Lung (tissue), 12 donors: Measurements from ENCODE around the gene DEFB132. TPM values are rescaled to one million over a fixed set of nuclear protein-coding genes. Genes with fewer than 3 reads are reported as not detected.

Experiments used
- ATAC-seq: fragments of 200-7000 bp; cut with Tn5 transposase; one replicate; pipeline ENCODE4 v1.9.1; 2020; ENCODE audit warnings: moderate number of reproducible peaks; ENCODE audit not compliant: insufficient read depth, low FRiP score
- DNase-seq, 3 donors: peaks; one replicate each; pipeline ENCODE4 v3.0.0-alpha.2; 2013 to 2017
- H3K27ac ChIP-seq, 2 donors: one replicate each; pipeline ENCODE4 v1.5.1; 2013; ENCODE audit warnings: mild to moderate bottlenecking in 2 of 2, moderate library complexity in 2 of 2, control low read depth in 1 of 2, inconsistent platforms in 1 of 2, low read depth in 1 of 2, low read length in 1 of 2
- H3K27me3 ChIP-seq, 3 donors: one replicate each; pipeline ENCODE4 v1.5.1; 2013; ENCODE audit warnings: low read length in 2 of 3; ENCODE audit not compliant: control insufficient read depth in 3 of 3, insufficient read depth in 3 of 3
- H3K36me3 ChIP-seq, 4 donors: one replicate each; pipeline ENCODE4 v1.5.1; 2013; ENCODE audit warnings: low read length in 4 of 4, mild to moderate bottlenecking in 1 of 4, moderate library complexity in 1 of 4; ENCODE audit not compliant: control insufficient read depth in 4 of 4, insufficient read depth in 4 of 4
- H3K4me1 ChIP-seq, 5 donors: one replicate each; pipeline ENCODE4 v1.5.1; 2013; ENCODE audit warnings: low read length in 5 of 5, mild to moderate bottlenecking in 2 of 5, moderate library complexity in 1 of 5; ENCODE audit not compliant: control insufficient read depth in 5 of 5, insufficient read depth in 5 of 5
- H3K4me3 ChIP-seq: one replicate; pipeline ENCODE4 v1.5.1; 2013; ENCODE audit warnings: mild to moderate bottlenecking, control low read depth, moderate library complexity
- H3K9ac ChIP-seq, 2 donors: one replicate each; pipeline ENCODE4 v1.5.1; 2013; ENCODE audit warnings: low read length in 2 of 2, control low read depth in 1 of 2; ENCODE audit not compliant: insufficient read depth in 1 of 2
- H3K9me3 ChIP-seq, 4 donors: one replicate each; pipeline ENCODE4 v1.5.1; 2013; ENCODE audit warnings: low read length in 3 of 4, mild to moderate bottlenecking in 1 of 4, moderate library complexity in 1 of 4; ENCODE audit not compliant: control insufficient read depth in 4 of 4, insufficient read depth in 3 of 4
- CTCF ChIP-seq: IDR thresholded peaks from 2 replicates; pipeline ENCODE4 v1.5.1; 2012; ENCODE audit warnings: mild to moderate bottlenecking; ENCODE audit errors: control extremely low read depth, extremely low read depth
- WGBS, 2 donors: extraction: QIAGEN DNeasy Blood & Tissue Kit; methylation state at CpG; one replicate each; pipeline ENCODE4 v1.1.7; 2013; 5-methylcytosine and 5-hydroxymethylcytosine counted together
- polyA plus RNA-seq, 2 donors: library from polyadenylated mRNA; stranded (reverse); fragments of 200-250 nt; gene quantifications; one replicate each; pipeline ENCODE4 v1.2.1, GENCODE V29; 2013
- total RNA-seq, 2 donors: library from RNA; depleted of rRNA in 1 of 2; stranded (reverse); fragments of >200 nt in 1 of 2; gene quantifications; one replicate each; pipeline ENCODE4 v1.2.1, GENCODE V29; 2014 to 2021
- donor health status: control.
- donor health status: control.
- donor health status: Bipolar disorder and iron deficiency.
- donor health status: healthy.
- donor health status: DM: yes; HTN: yes; CAD: no.

Gene DEFB132
- total and polyA plus RNA-seq, 4 donors = not detected

GRCh38 chr20:214383-214782, 43.1 kb upstream of the DEFB132 start:
- no peak for TF ChIP-seq CTCF
- 78 to 84% methylated on average over 2 of the region's 2 CpGs for WGBS, 2 donors
- no peak overlapping the region for H3K27ac ChIP-seq

GRCh38 chr20:215796-216195, 41.7 kb upstream of the DEFB132 start:
- peaks cover 0 to 7% (median 0%) of the 10 kb centered on the region in 5 donors for H3K4me1 ChIP-seq
- no peak overlapping the region for H3K9ac ChIP-seq
- 79 to 89% methylated on average over 1 of the region's 1 CpG for WGBS, 2 donors
- ATAC-seq = no peak
- no peak for TF ChIP-seq CTCF
- peaks cover 0 to 7% (median 5%) of the 10 kb centered on the region in 3 donors for H3K27me3 ChIP-seq
- no peaks in the 10 kb centered on the region for H3K9me3 ChIP-seq
- no peak overlapping the region for H3K27ac ChIP-seq
- no peaks in the 10 kb centered on the region for H3K36me3 ChIP-seq
- H3K4me3 ChIP-seq = no peak overlapping the region
- DNase-seq = no peak

More at GRCh38 chr20:214383-214782, 43.1 kb upstream of the DEFB132 start:
- peaks cover 0 to 7% (median 0%) of the 10 kb centered on the region in 5 donors for H3K4me1 ChIP-seq
- H3K9ac ChIP-seq = no peak overlapping the region
- DNase-seq (no peak), ATAC-seq (no peak)
- no peaks in the 10 kb centered on the region for H3K9me3 ChIP-seq
- H3K27me3 ChIP-seq = peaks cover 0 to 5% (median 0%) of the 10 kb centered on the region in 3 donors
- H3K36me3 ChIP-seq = no peaks in the 10 kb centered on the region
- no peak overlapping the region for H3K4me3 ChIP-seq

- DNase-seq = no peak
- Histone ChIP-seq H3K4me1 (peaks cover 0 to 7% (median 0%) of the 10 kb centered on the region in 5 donors), H3K9ac (no peak overlapping the region), H3K36me3 (no peaks in the 10 kb centered on the region), H3K27me3 (peaks cover 0 to 15% (median 7%) of the 10 kb centered on the region in 3 donors), H3K4me3 (no peak overlapping the region), H3K27ac (peak overlapping the region in 1 of 2 donors; percentile 56), H3K9me3 (no peaks in the 10 kb centered on the region)
- 57 to 65% methylated on average over 1 of the region's 1 CpG for WGBS, 2 donors
- no peak for ATAC-seq
- no peak for TF ChIP-seq CTCF
Measured at GRCh38 chr20:217266-217665, 40.3 kb upstream of the DEFB132 start.
